Colonic mucosa (tissue), 4 donors: Measurements from ENCODE around the gene FRMD4B. TPM values are rescaled to one million over a fixed set of nuclear protein-coding genes. Genes with fewer than 3 reads are reported as not detected.
A peak's percentile ranks its signal among the peaks of the same experiment; 100 is the strongest.

ENCODE experiments used
- DNase-seq: peaks from one replicate; pipeline ENCODE4 v3.0.0-alpha.2; 2020
- H3K27ac ChIP-seq: fragments of 200-600 bp; one replicate; pipeline ENCODE4 v1.8.0; 2021
- H3K27me3 ChIP-seq: fragments of 200-600 bp; one replicate; pipeline ENCODE4 v1.8.0; 2021
- H3K36me3 ChIP-seq: fragments of 200-600 bp; one replicate; pipeline ENCODE4 v1.8.0; 2021
- H3K4me1 ChIP-seq: fragments of 200-600 bp; one replicate; pipeline ENCODE4 v1.8.0; 2021; ENCODE audit warnings: mild to moderate bottlenecking
- H3K4me3 ChIP-seq: fragments of 200-600 bp; one replicate; pipeline ENCODE4 v1.8.0; 2021
- H3K9ac ChIP-seq, 2 donors: one replicate each; pipeline ENCODE4 v1.7.0; 2013; ENCODE audit warnings: control low read depth in 2 of 2, low read depth in 2 of 2, low read length in 2 of 2
- H3K9me3 ChIP-seq: fragments of 200-600 bp; one replicate; pipeline ENCODE4 v1.8.0; 2021
- CTCF ChIP-seq: fragments of 200-600 bp; IDR thresholded peaks from one replicate; pipeline ENCODE4 v1.8.0; 2022; ENCODE audit warnings: antibody characterized with exemption, mild to moderate bottlenecking
- intact Hi-C: fragments of 100-400 bp; cut with DNase I; formaldehyde crosslinking; loops from one replicate; pipeline ENCODE4 v1.14.1; 2022
- total RNA-seq, 2 donors: library from RNA; stranded (reverse); fragmentation: NEBNext Ultra II Directional in 1 of 2; extraction: Animal tissue kit (Norgen Biotek cat#: 25700) in 1 of 2; gene quantifications; one replicate each; pipeline ENCODE4 v1.2.1, GENCODE V29; 2021
- donor health status: healthy.
- donor health status: DM: no; HTN: no; CAD: no.
- donor health status: DM: no; HTN: no; CAD: no.

The FRMD4B gene
- total RNA-seq, 2 donors from 2014 or later = 13.5 to 21.1 TPM

GRCh38 chr3:69419276-69419675, 33.4 kb upstream of the FRMD4B start:
- no peak overlapping the region for H3K4me3 ChIP-seq
- intact Hi-C loops = loop anchor here (10.0 kb wide), 1 partner anchor 114 kb away; no protein-coding TSS in a partner anchor
- TF ChIP-seq CTCF = no peak
- H3K27me3 ChIP-seq = no peaks in the 10 kb centered on the region
- no peak overlapping the region for H3K27ac ChIP-seq
- no peaks in the 10 kb centered on the region for H3K36me3 ChIP-seq
- no peaks in the 10 kb centered on the region for H3K9me3 ChIP-seq
- H3K4me1 ChIP-seq = no peaks in the 10 kb centered on the region
- H3K9ac ChIP-seq = no peak overlapping the region
- no peak for DNase-seq

GRCh38 chr3:69417541-69418078, 31.7 kb upstream of the FRMD4B start:
- no peak for DNase-seq
- no peak for TF ChIP-seq CTCF
- no peak overlapping the region for H3K9ac ChIP-seq
- no peaks in the 10 kb centered on the region for H3K36me3 ChIP-seq
- H3K27ac ChIP-seq = no peak overlapping the region
- H3K9me3 ChIP-seq = no peaks in the 10 kb centered on the region
- intact Hi-C loops = loop anchor here (10.0 kb wide), 1 partner anchor 113 kb away; no protein-coding TSS in a partner anchor
- H3K27me3 ChIP-seq = no peaks in the 10 kb centered on the region
- no peak overlapping the region for H3K4me3 ChIP-seq
- H3K4me1 ChIP-seq = no peaks in the 10 kb centered on the region

- Histone ChIP-seq H3K4me1 (no peaks in the 10 kb centered on the region), H3K4me3 (no peak overlapping the region), H3K9me3 (no peaks in the 10 kb centered on the region), H3K9ac (no peak overlapping the region), H3K36me3 (no peaks in the 10 kb centered on the region), H3K27me3 (no peaks in the 10 kb centered on the region), H3K27ac (no peak overlapping the region)
- intact Hi-C loops = loop anchor here (5.0 to 10.0 kb wide), 2 partner anchors 109 to 251 kb away; no protein-coding TSS in a partner anchor
- no peak for TF ChIP-seq CTCF
- DNase-seq = no peak
Measured at GRCh38 chr3:69413551-69414207, 27.8 kb upstream of the FRMD4B start.

- Histone ChIP-seq H3K4me3 (no peak overlapping the region), H3K36me3 (no peaks in the 10 kb centered on the region), H3K27ac (no peak overlapping the region), H3K4me1 (no peaks in the 10 kb centered on the region), H3K9ac (no peak overlapping the region), H3K27me3 (no peaks in the 10 kb centered on the region), H3K9me3 (no peaks in the 10 kb centered on the region)
- TF ChIP-seq CTCF = no peak
- intact Hi-C loops = loop anchor here (5.0 to 10.0 kb wide), 2 partner anchors 107 to 249 kb away; no protein-coding TSS in a partner anchor
- no peak for DNase-seq
Measured at GRCh38 chr3:69411346-69411745, 25.5 kb upstream of the FRMD4B start.

- peak; percentile 84 for DNase-seq
- Histone ChIP-seq H3K27ac (no peak overlapping the region), H3K36me3 (no peaks in the 10 kb centered on the region), H3K4me1 (no peaks in the 10 kb centered on the region), H3K27me3 (no peaks in the 10 kb centered on the region), H3K9me3 (no peaks in the 10 kb centered on the region), H3K9ac (no peak overlapping the region), H3K4me3 (no peak overlapping the region)
- intact Hi-C loops = loop anchor here (5.0 to 10.0 kb wide), 2 partner anchors 106 to 248 kb away; no protein-coding TSS in a partner anchor
- TF ChIP-seq CTCF = peak; percentile 75
Measured at GRCh38 chr3:69410301-69410700, 24.4 kb upstream of the FRMD4B start.
